ENCODE data around the gene WSCD1. TPM values are rescaled to one million over a fixed set of nuclear protein-coding genes. Genes with fewer than 3 reads are reported as not detected.

The WSCD1 gene
- polyA plus RNA-seq, 3 donors: not detected

DNA sequence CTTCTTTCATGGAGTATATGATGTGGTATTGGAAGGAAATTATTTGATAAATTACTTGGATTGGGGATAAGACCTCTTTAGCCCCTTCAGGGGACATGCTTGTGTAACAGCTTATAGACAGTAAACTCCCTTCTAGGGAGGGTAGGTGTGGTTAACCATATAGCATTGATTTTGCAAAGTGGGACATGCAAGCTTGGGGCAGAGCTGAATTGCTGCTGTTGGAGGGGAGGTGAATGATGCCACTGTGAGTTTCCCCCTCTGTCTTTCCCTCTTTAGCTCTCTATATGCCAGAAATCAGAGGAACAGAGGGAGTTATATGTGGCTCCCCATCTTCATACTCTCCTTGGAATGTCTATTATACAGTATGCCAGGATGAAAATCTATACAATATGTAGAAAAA, 54.7 kb downstream of the WSCD1 start:
- Mint-ChIP-seq H3K36me3 (no peaks in the 10 kb centered on the region), H3K4me1 (no peaks in the 10 kb centered on the region), H3K9me3 (peaks cover 6 to 24% (median 13%) of the 10 kb centered on the region in 7 donors), H3K27ac (no peak overlapping the region), H3K27me3 (ENCODE audit: low read depth in 3 of 3) (peaks cover 0 to 7% (median 0%) of the 10 kb centered on the region in 3 donors), H3K4me3 (no peak overlapping the region)
- no peaks in the 10 kb centered on the region for H3K27me3 ChIP-seq (ENCODE audit: control insufficient read depth in 2 of 2, insufficient read depth in 2 of 2, low read length in 2 of 2)
- no peak overlapping the region for H3K9ac ChIP-seq (ENCODE audit: insufficient read depth, low read length, poor library complexity, severe bottlenecking)
- H3K79me2 ChIP-seq (ENCODE audit: insufficient read depth, low read length): no peaks in the 10 kb centered on the region
- H4K20me1 ChIP-seq (ENCODE audit: insufficient read depth, low read length): no peaks in the 10 kb centered on the region
- H2AFZ ChIP-seq (ENCODE audit: insufficient read depth, low read depth, low read length, poor library complexity, severe bottlenecking): no peak overlapping the region
- H3K4me2 ChIP-seq (replicated peaks; ENCODE audit: extremely low read depth, low read length, poor library complexity, severe bottlenecking): no peak overlapping the region
- TF ChIP-seq CTCF (IDR thresholded peaks at IDR 0.05): no peak
- no peaks in the 10 kb centered on the region for H3K4me1 ChIP-seq (ENCODE audit: control insufficient read depth in 1 of 2, insufficient read depth in 2 of 2, low read length in 2 of 2)
- H3K4me3 ChIP-seq (replicated peaks in 1 of 3; ENCODE audit: low read depth in 2 of 3, low read length in 3 of 3): no peak overlapping the region
- no peak overlapping the region for H3K27ac ChIP-seq (ENCODE audit: low read depth in 1 of 2, low read length in 2 of 2)
- no peak for DNase-seq
- no peaks in the 10 kb centered on the region for H3K36me3 ChIP-seq (replicated peaks in 1 of 2; ENCODE audit: control insufficient read depth in 1 of 2, insufficient read depth in 2 of 2, low read length in 2 of 2)
- intact Hi-C loops (cut with micrococcal nuclease): no loop called here
- H3K9me3 ChIP-seq (replicated peaks in 1 of 2; ENCODE audit: control insufficient read depth in 1 of 2, insufficient read depth in 1 of 2, low read length in 2 of 2): peaks cover 8 to 21% of the 10 kb centered on the region in 2 donors

DNA sequence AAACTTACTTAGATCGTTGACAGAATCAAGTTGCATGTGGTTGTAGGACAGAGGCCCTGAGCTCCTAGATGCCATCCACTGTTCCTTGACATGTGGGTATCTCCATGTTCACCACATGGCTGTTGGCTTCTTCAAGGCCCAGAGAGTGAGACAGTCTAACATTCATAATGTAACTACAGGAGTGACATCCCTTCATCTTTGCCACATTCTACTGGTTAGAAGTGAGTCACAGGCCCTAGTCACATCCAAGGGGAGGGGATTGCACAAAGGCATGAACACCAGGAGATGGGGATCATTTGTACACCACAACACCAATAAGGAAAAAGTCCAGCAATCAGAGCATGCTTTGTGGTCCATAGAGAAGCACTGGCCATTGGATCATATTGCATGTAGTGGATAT, 56.6 kb downstream of the WSCD1 start:
- H3K36me3 ChIP-seq (replicated peaks in 1 of 2; ENCODE audit: control insufficient read depth in 1 of 2, insufficient read depth in 2 of 2, low read length in 2 of 2): no peaks in the 10 kb centered on the region
- Mint-ChIP-seq H3K4me1 (no peaks in the 10 kb centered on the region), H3K27ac (no peak overlapping the region), H3K4me3 (no peak overlapping the region), H3K9me3 (peaks cover 3 to 13% (median 6%) of the 10 kb centered on the region in 7 donors), H3K27me3 (ENCODE audit: low read depth in 3 of 3) (peaks cover 0 to 5% (median 0%) of the 10 kb centered on the region in 3 donors), H3K36me3 (no peaks in the 10 kb centered on the region)
- intact Hi-C loops (cut with micrococcal nuclease): no loop called here
- H3K27ac ChIP-seq (ENCODE audit: low read depth in 1 of 2, low read length in 2 of 2): no peak overlapping the region
- no peak overlapping the region for H3K9ac ChIP-seq (ENCODE audit: insufficient read depth, low read length, poor library complexity, severe bottlenecking)
- no CpG with 5 or more reads among the region's 1 CpG for WGBS (ENCODE audit: insufficient coverage)
- H2AFZ ChIP-seq (ENCODE audit: insufficient read depth, low read depth, low read length, poor library complexity, severe bottlenecking): no peak overlapping the region
- no peaks in the 10 kb centered on the region for H3K79me2 ChIP-seq (ENCODE audit: insufficient read depth, low read length)
- no peaks in the 10 kb centered on the region for H3K4me1 ChIP-seq (ENCODE audit: control insufficient read depth in 1 of 2, insufficient read depth in 2 of 2, low read length in 2 of 2)
- H3K4me3 ChIP-seq (replicated peaks in 1 of 3; ENCODE audit: low read depth in 2 of 3, low read length in 3 of 3): no peak overlapping the region
- no peak for DNase-seq
- no peaks in the 10 kb centered on the region for H4K20me1 ChIP-seq (ENCODE audit: insufficient read depth, low read length)
- no peaks in the 10 kb centered on the region for H3K27me3 ChIP-seq (ENCODE audit: control insufficient read depth in 2 of 2, insufficient read depth in 2 of 2, low read length in 2 of 2)
- no peak overlapping the region for H3K4me2 ChIP-seq (replicated peaks; ENCODE audit: extremely low read depth, low read length, poor library complexity, severe bottlenecking)
- H3K9me3 ChIP-seq (replicated peaks in 1 of 2; ENCODE audit: control insufficient read depth in 1 of 2, insufficient read depth in 1 of 2, low read length in 2 of 2): peaks cover 4 to 8% of the 10 kb centered on the region in 2 donors
- no peak for TF ChIP-seq CTCF (IDR thresholded peaks at IDR 0.05)
